Measurements from ENCODE around the gene APEX1. TPM values are rescaled to one million over a fixed set of nuclear protein-coding genes. Genes with fewer than 3 reads are reported as not detected.
A peak's percentile ranks its signal among the peaks of the same experiment; 100 is the strongest.

The APEX1 gene
- total and polyA plus RNA-seq, 2 donors = 128 to 159 TPM

DNA sequence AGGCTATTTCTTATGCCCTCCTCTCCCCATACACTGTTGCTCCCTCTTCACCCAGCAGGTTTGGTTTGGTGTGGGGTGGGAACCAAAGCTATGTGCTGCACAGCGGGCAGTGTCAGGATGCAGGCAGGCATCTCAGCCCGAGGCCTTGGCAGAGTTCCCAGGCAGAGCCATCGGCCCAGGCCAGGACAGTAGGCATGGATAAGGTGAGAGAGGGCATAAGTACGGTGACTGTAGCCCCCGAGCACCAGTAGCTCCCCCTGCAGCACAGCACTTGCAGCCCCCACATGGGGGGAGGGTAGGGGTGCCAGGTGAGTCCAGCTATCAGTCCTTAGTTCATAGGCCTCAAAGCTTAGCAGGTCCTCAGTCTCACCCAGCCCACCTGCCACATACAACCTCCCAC is 26.2 kb upstream of the APEX1 start:
- no peak for DNase-seq (ENCODE audit: low read depth in 6 of 9, low spot score in 9 of 9)
- Histone ChIP-seq H3K36me3 (ENCODE audit: control insufficient read depth in 2 of 2, insufficient read depth in 2 of 2, low read length in 1 of 2) (no peaks in the 10 kb centered on the region), H3K27me3 (ENCODE audit: control insufficient read depth in 2 of 2, insufficient read depth in 1 of 2, low read length in 1 of 2) (no peaks in the 10 kb centered on the region), H3K4me1 (ENCODE audit: control insufficient read depth in 2 of 2, insufficient read depth in 2 of 2, low read length in 2 of 2) (peaks cover 23 to 31% of the 10 kb centered on the region in 2 donors), H3K4me3 (ENCODE audit: low read length in 2 of 2) (no peak overlapping the region), H3K9me3 (ENCODE audit: control insufficient read depth in 2 of 2, insufficient read depth in 1 of 2, low read length in 1 of 2) (no peaks in the 10 kb centered on the region), H3K27ac (ENCODE audit: low read depth in 1 of 2, low read length in 1 of 2) (peak overlapping the region; percentile 75 to 80)
- 38% methylated on average over 5 of the region's 5 CpGs for WGBS

- H3K27ac ChIP-seq (ENCODE audit: low read depth in 1 of 2, low read length in 1 of 2) = peak overlapping the region in 1 of 2 donors; percentile 55
- H3K4me1 ChIP-seq (ENCODE audit: control insufficient read depth in 2 of 2, insufficient read depth in 2 of 2, low read length in 2 of 2) = peaks cover 23 to 31% of the 10 kb centered on the region in 2 donors
- H3K27me3 ChIP-seq (ENCODE audit: control insufficient read depth in 2 of 2, insufficient read depth in 1 of 2, low read length in 1 of 2) = no peaks in the 10 kb centered on the region
Observed at GRCh38 chr14:20429801-20430669, 25.0 kb upstream of the APEX1 start.

DNA sequence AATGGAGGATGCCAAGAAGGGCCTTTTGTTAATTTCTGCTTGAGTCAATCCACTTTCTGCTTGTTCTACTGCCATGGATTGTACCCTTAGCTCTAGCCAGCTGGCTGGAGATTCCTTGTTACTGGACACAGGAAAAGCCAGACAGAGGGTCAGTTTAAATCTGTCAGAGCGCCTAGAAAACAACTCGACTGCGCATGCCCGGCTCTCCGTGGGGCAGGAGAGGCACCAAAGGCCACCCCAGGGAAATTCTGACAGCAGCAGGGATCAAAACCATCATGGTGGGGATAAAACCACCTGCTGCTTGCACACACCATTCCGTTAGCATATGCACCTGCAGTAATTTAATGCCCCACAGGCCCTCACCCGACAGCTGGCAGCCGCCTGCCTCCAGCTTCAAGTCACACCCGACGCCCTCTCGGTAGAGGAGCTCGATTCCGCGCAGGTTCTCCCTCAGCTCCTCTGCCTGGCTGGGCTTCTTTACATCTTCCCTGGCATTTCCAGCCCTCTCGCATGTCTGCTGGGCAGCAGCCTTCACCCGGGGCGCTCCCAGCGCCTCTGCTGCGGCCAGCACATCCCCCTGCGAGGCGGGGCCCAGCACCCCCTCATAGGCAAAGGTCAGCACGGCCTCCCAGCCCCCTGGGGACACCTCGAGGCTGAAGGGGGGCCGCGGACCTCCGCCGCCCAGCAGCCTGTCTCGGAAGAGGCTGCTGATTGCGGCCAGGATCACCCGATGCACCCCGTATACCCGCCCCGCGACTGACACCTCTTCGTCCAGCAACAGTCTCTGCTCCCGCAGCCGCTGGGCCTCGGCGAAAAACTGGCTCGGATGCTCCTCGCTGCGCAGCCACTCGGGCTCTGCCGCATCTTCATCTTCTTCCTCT is 20.1 kb upstream of the APEX1 start:
- WGBS = 90% methylated on average over 44 of the region's 44 CpGs
- Histone ChIP-seq H3K4me1 (ENCODE audit: control insufficient read depth in 2 of 2, insufficient read depth in 2 of 2, low read length in 2 of 2) (peaks cover under 1 to 3% of the 10 kb centered on the region in 2 donors), H3K4me3 (ENCODE audit: low read length in 2 of 2) (no peak overlapping the region), H3K27me3 (ENCODE audit: control insufficient read depth in 2 of 2, insufficient read depth in 1 of 2, low read length in 1 of 2) (no peaks in the 10 kb centered on the region), H3K36me3 (ENCODE audit: control insufficient read depth in 2 of 2, insufficient read depth in 2 of 2, low read length in 1 of 2) (no peaks in the 10 kb centered on the region), H3K27ac (ENCODE audit: low read depth in 1 of 2, low read length in 1 of 2) (no peak overlapping the region), H3K9me3 (ENCODE audit: control insufficient read depth in 2 of 2, insufficient read depth in 1 of 2, low read length in 1 of 2) (no peaks in the 10 kb centered on the region)
- no peak for DNase-seq (ENCODE audit: low read depth in 6 of 9, low spot score in 9 of 9)

More at GRCh38 chr14:20429801-20430669, 25.0 kb upstream of the APEX1 start:
- H3K36me3 ChIP-seq (ENCODE audit: control insufficient read depth in 2 of 2, insufficient read depth in 2 of 2, low read length in 1 of 2) = no peaks in the 10 kb centered on the region
- peak in 1 of 9 donors; percentile 28 for DNase-seq (ENCODE audit: low read depth in 6 of 9, low spot score in 9 of 9)
- H3K4me3 ChIP-seq (ENCODE audit: low read length in 2 of 2) = no peak overlapping the region
- 75% methylated on average over 30 of the region's 30 CpGs for WGBS
- H3K9me3 ChIP-seq (ENCODE audit: control insufficient read depth in 2 of 2, insufficient read depth in 1 of 2, low read length in 1 of 2) = no peaks in the 10 kb centered on the region

DNA sequence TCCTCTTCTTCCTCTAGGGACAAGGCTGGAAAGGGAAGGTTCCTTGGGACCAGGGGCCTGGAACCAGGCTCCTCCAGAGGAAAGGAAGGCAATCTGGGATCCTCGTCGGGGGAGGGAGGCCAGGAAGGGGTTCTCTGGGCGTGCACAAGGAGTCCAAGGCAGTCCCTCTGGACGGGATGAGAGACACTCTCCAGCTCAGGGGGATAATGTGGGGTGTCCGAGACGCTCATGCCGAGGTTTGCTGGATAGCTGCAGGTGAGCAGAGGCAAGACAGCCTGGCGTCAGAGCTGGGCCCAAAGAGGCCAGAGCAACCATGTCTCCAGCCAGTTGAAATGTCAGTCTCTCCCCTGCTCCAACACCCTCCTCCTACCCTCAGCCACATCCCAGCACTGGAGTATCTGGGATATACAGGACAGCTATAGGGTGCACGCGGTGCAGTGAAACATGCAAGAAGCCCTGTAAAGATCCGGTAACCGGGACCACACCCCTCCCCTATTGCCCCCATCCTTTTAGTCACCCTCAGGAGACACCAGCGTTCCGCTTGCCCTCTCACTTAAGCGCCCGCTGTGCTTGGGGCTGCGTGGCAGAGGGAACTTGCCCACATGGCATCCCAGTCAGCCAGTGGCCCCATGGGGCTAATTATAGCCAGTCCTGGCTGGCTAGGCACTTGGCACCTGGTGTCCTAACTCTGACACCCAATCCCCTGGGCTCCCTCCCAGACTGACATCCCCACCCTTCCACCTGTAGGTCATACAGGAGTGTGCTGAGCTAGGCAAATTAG is 19.3 kb upstream of the APEX1 start, which contains the start of gene KLHL33:
Gene KLHL33, minus strand, starts transcription at position 585 of the 781 bp plus-strand sequence. Its CDS starts 355 bp downstream, at position 230.
- H3K27ac ChIP-seq (ENCODE audit: low read depth in 1 of 2, low read length in 1 of 2) = no peak within 1 kb of the TSS
- no peak for DNase-seq (ENCODE audit: low read depth in 6 of 9, low spot score in 9 of 9)
- H3K9me3 ChIP-seq (ENCODE audit: control insufficient read depth in 2 of 2, insufficient read depth in 1 of 2, low read length in 1 of 2) = no peaks in the 10 kb centered on the region
- no peak within 1 kb of the TSS for H3K4me3 ChIP-seq (ENCODE audit: low read length in 2 of 2)
- H3K27me3 ChIP-seq (ENCODE audit: control insufficient read depth in 2 of 2, insufficient read depth in 1 of 2, low read length in 1 of 2) = no peaks in the 10 kb centered on the region
- H3K4me1 ChIP-seq (ENCODE audit: control insufficient read depth in 2 of 2, insufficient read depth in 2 of 2, low read length in 2 of 2) = peaks cover 2 to 3% of the 10 kb centered on the region in 2 donors
- 95% methylated on average over 17 of the region's 17 CpGs for WGBS
- no peaks in the 10 kb centered on the region for H3K36me3 ChIP-seq (ENCODE audit: control insufficient read depth in 2 of 2, insufficient read depth in 2 of 2, low read length in 1 of 2)

DNA sequence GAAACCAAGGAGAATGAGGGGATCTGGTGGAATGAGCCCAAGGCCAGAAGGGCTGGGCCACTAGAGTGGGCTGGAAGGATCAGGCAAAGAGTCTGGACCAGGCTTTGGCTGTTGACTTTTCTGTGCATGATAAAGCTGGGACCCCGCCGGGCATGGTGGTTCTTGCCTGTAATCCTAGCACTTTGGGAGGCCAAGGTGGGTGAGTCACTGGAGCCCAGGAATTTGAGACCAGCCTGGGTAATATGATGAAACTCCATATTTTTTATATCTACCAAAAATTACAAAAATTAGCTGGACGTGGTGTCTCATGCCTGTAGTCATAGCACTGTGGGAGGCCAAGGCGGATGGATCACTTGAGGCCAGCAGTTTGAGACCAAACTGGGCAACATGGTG is 18.7 kb upstream of the APEX1 start:
- Histone ChIP-seq H3K36me3 (ENCODE audit: control insufficient read depth in 2 of 2, insufficient read depth in 2 of 2, low read length in 1 of 2) (no peaks in the 10 kb centered on the region), H3K27ac (ENCODE audit: low read depth in 1 of 2, low read length in 1 of 2) (no peak overlapping the region), H3K9me3 (ENCODE audit: control insufficient read depth in 2 of 2, insufficient read depth in 1 of 2, low read length in 1 of 2) (no peaks in the 10 kb centered on the region), H3K27me3 (ENCODE audit: control insufficient read depth in 2 of 2, insufficient read depth in 1 of 2, low read length in 1 of 2) (no peaks in the 10 kb centered on the region), H3K4me3 (ENCODE audit: low read length in 2 of 2) (no peak overlapping the region), H3K4me1 (ENCODE audit: control insufficient read depth in 2 of 2, insufficient read depth in 2 of 2, low read length in 2 of 2) (peaks cover 7% of the 10 kb centered on the region in 2 donors)
- DNase-seq (ENCODE audit: low read depth in 6 of 9, low spot score in 9 of 9) = no peak
- 92% methylated on average over 4 of the region's 4 CpGs for WGBS

DNA sequence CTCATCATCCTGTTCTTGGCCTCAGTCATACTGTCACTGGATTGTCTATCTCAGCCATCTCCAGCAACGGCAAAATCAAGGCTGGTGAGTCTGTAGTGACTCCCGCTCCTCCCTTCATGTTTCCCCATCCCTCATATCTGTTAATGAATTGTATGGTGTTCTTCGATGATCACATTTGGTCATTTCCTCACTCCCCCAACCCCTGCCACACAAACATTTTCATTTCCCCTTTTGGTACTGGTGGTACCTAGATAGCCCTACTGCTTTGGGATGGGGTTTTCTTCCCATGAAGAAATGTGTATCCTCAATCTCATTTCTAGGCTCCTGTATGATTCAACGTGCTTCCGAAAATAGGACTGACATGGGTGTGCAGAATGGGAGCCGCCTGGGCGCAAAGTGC is 16.4 kb upstream of the APEX1 start:
- H3K4me3 ChIP-seq (ENCODE audit: low read length in 2 of 2) = no peak overlapping the region
- no peaks in the 10 kb centered on the region for H3K27me3 ChIP-seq (ENCODE audit: control insufficient read depth in 2 of 2, insufficient read depth in 1 of 2, low read length in 1 of 2)
- no peaks in the 10 kb centered on the region for H3K9me3 ChIP-seq (ENCODE audit: control insufficient read depth in 2 of 2, insufficient read depth in 1 of 2, low read length in 1 of 2)
- 88% methylated on average over 7 of the region's 7 CpGs for WGBS
- H3K4me1 ChIP-seq (ENCODE audit: control insufficient read depth in 2 of 2, insufficient read depth in 2 of 2, low read length in 2 of 2) = peaks cover 9 to 13% of the 10 kb centered on the region in 2 donors
- no peaks in the 10 kb centered on the region for H3K36me3 ChIP-seq (ENCODE audit: control insufficient read depth in 2 of 2, insufficient read depth in 2 of 2, low read length in 1 of 2)
- no peak for DNase-seq (ENCODE audit: low read depth in 6 of 9, low spot score in 9 of 9)
- H3K27ac ChIP-seq (ENCODE audit: low read depth in 1 of 2, low read length in 1 of 2) = no peak overlapping the region

- WGBS = 85% methylated on average over 5 of the region's 5 CpGs
- peaks cover 0 to under 1% of the 10 kb centered on the region in 2 donors for H3K36me3 ChIP-seq (ENCODE audit: control insufficient read depth in 2 of 2, insufficient read depth in 2 of 2, low read length in 1 of 2)
- H3K4me3 ChIP-seq (ENCODE audit: low read length in 2 of 2) = no peak overlapping the region
- H3K27ac ChIP-seq (ENCODE audit: low read depth in 1 of 2, low read length in 1 of 2) = peak overlapping the region; percentile 73 to 74
- peaks cover 9 to 13% of the 10 kb centered on the region in 2 donors for H3K4me1 ChIP-seq (ENCODE audit: control insufficient read depth in 2 of 2, insufficient read depth in 2 of 2, low read length in 2 of 2)
- no peak for DNase-seq (ENCODE audit: low read depth in 6 of 9, low spot score in 9 of 9)
- H3K27me3 ChIP-seq (ENCODE audit: control insufficient read depth in 2 of 2, insufficient read depth in 1 of 2, low read length in 1 of 2) = no peaks in the 10 kb centered on the region
- no peaks in the 10 kb centered on the region for H3K9me3 ChIP-seq (ENCODE audit: control insufficient read depth in 2 of 2, insufficient read depth in 1 of 2, low read length in 1 of 2)
Observed at GRCh38 chr14:20440465-20440864, 14.6 kb upstream of the APEX1 start.

DNA sequence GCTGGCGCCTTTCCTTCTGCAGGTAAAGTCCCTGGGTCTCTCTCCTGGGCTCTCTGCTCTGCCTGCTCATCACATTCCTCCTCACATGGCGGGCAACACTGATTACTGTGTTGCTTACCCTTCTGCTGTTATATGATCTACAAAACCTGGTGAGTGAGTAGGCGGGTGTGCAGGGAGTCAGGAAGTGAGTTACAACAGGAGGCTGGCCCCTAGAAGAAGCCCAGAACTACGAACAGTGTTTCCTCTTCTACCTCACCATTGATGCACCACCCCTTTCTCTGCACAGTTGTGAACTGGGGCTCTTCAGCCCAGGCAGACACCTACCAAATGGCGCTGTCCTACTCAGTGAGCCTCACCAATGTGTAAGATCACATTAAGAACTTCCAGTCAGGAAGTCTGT is 14.1 kb upstream of the APEX1 start:
- H3K4me1 ChIP-seq (ENCODE audit: control insufficient read depth in 2 of 2, insufficient read depth in 2 of 2, low read length in 2 of 2) = peaks cover 9 to 13% of the 10 kb centered on the region in 2 donors
- peaks cover 3 to 5% of the 10 kb centered on the region in 2 donors for H3K36me3 ChIP-seq (ENCODE audit: control insufficient read depth in 2 of 2, insufficient read depth in 2 of 2, low read length in 1 of 2)
- WGBS = 64% methylated on average over 5 of the region's 5 CpGs
- no peaks in the 10 kb centered on the region for H3K9me3 ChIP-seq (ENCODE audit: control insufficient read depth in 2 of 2, insufficient read depth in 1 of 2, low read length in 1 of 2)
- H3K27me3 ChIP-seq (ENCODE audit: control insufficient read depth in 2 of 2, insufficient read depth in 1 of 2, low read length in 1 of 2) = no peaks in the 10 kb centered on the region
- no peak overlapping the region for H3K4me3 ChIP-seq (ENCODE audit: low read length in 2 of 2)
- peak in 2 of 9 donors; percentile 42 to 73 for DNase-seq (ENCODE audit: low read depth in 6 of 9, low spot score in 9 of 9)
- H3K27ac ChIP-seq (ENCODE audit: low read depth in 1 of 2, low read length in 1 of 2) = peak overlapping the region; percentile 73 to 74
